ENCODE data around the gene PCYT2.

Gene PCYT2

GRCh38 chr17:81867991-81868673, 43.1 kb downstream of the PCYT2 start:
- no peak for TF ChIP-seq CTCF (IDR thresholded peaks at IDR 0.05; ENCODE audit: extremely low read depth, missing control alignments)
- no peak for DNase-seq (ENCODE audit: low spot score)

GRCh38 chr17:81867170-81867990, 43.8 kb downstream of the PCYT2 start:
- TF ChIP-seq CTCF (IDR thresholded peaks at IDR 0.05; ENCODE audit: extremely low read depth, missing control alignments) = no peak
- no peak for DNase-seq (ENCODE audit: low spot score)

- TF ChIP-seq CTCF (IDR thresholded peaks at IDR 0.05; ENCODE audit: extremely low read depth, missing control alignments) = no peak
- DNase-seq (ENCODE audit: low spot score) = no peak
Observed at GRCh38 chr17:81866440-81867169, 44.6 kb downstream of the PCYT2 start.

- no peak for TF ChIP-seq CTCF (IDR thresholded peaks at IDR 0.05; ENCODE audit: extremely low read depth, missing control alignments)
- DNase-seq (ENCODE audit: low spot score) = no peak
Observed at GRCh38 chr17:81865733-81866439, 45.3 kb downstream of the PCYT2 start.

GRCh38 chr17:81865358-81865732, 45.9 kb downstream of the PCYT2 start:
- no peak for TF ChIP-seq CTCF (IDR thresholded peaks at IDR 0.05; ENCODE audit: extremely low read depth, missing control alignments)
- no peak for DNase-seq (ENCODE audit: low spot score)

GRCh38 chr17:81863833-81864768, 47.1 kb downstream of the PCYT2 start:
- DNase-seq (ENCODE audit: low spot score) = no peak
- no peak for TF ChIP-seq CTCF (IDR thresholded peaks at IDR 0.05; ENCODE audit: extremely low read depth, missing control alignments)
